OCI-M2 (cell line): ENCODE results near the gene CACNB4.
"Not testable (repeated sequence)": the region's sequence is repeated elsewhere in the genome, so short reads cannot be mapped to it uniquely, and the experiment has no call there.

Experiments
- DNase-seq: peaks from one replicate; lab custom pipeline; 2025; ENCODE audit not compliant: unreplicated experiment; lab: John Stamatoyannopoulos, UW

The CACNB4 gene

DNA sequence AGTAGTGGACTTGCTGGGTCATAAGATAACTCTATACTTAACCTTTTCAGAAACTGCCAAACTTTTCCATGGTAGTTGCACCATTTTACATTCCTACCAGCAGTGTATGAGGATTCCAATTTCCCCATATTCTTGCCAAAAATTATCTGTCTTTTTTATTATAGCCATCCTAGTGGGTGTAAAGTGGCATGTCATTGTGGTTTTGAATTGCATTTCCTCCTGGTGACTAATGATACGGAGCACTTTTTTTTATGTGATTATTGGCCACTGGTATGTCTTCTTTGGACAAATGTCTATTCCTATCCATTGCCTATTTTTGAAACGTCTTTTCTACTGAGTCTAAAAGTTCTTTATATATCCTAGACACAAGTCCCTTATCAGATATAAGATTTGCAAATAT is 44.3 kb downstream of the CACNB4 start:
- no peak for DNase-seq

DNA sequence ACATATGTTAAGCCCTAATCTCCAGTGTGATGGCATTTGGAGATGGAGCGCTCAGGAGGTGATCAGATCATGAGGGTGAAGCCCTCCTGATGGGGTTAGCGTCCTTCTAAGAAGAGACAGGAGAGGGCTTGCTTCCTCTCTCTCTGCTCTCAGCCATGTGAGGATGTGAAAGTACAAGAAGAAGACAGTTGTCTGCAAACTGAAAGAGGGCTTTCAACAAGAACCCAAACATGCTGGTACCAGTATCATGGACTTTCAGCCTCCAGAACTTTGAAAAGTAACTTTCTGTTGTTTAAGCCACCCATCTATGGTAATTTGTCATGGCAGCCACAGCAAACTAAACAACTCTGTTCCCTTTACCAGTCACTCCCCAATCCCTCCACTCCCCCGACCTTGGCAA is 47.4 kb downstream of the CACNB4 start:
- no peak for DNase-seq

DNA sequence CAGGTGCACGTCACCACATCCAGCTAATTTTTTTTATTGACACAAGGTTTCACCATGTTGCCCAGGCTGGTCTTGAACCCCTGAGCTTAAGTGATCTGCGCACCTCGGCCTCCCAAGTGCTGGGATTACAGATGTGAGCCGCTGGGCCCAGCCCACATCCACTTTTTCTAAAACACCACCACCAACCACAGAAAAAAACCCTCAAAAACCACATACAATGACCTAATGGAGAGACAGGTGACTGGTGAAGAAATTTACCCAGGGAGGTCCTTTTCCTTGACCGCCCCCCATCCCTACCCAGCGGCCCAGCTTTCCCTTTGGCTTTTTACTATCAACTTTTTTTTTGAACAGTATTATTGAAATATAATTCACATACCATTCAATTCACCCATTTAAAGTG is 47.9 kb downstream of the CACNB4 start:
- no peak for DNase-seq

DNA sequence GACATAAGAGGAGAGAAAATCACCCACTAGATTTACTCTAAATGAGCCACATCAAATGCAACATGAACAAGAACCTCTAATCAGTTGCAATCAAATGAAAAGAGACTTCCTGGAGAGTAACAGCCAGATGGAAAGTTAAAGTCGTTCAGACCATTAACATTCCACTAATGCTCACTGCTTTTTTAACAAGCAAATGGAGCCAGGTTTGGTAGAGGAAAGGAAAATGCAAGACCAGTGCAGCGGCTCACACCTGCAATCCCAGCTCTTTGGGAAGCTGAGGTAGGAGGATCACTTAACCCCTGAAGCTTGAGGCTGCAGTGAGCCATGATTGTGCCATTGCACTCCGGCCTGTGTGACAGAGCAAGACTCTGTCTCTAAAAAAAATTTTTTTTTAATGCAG is 48.5 kb downstream of the CACNB4 start:
- DNase-seq: no peak

DNA sequence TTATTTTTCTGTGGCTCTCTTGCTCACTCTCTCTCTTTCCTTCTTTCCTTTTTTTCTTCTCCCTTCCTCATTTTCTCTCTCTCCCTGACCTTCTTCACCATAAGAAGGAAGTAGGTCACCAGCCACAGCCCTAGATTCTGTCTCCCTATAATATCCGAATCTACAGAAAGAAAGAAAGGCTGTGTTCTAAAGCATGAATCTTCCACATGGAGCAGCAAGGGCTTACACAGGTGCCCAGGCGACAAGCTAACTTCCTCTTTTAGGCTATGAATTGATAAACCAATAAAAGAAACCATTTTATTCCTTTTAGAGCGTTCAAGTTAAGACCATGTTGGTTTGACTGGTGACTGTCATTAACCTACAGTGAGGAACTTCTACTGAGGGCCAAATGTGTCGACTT is 49.3 kb downstream of the CACNB4 start:
- no peak for DNase-seq

DNA sequence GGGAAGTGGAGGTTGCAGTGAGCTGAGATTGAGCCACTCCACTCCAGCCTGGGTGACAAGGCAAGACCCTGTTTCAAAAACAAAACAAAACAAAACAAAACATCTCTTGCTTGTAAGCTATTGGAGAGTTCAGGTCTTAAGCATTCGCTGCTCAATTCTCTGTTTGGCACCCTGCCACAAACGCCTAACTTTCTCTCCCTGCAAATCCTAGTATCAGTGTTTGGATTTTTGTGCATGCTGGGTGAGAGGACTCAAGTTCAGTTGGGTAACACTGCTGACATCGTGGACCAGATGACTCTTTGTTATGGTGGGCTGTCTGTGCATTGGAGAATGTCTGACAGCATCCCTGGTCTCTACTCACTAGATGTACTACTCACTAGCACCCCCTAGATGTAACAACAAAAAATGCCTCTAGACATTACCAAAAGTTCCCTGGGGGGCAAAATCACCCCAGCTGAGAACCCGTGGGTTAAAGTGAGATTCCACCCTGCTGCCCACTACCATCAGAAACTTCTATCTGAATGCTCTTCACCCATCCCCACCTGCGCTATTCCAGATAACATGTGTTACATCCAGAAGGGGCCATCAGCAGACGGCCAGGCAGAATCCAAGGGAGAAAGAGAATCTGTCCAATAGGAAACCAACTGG is 50.9 kb downstream of the CACNB4 start:
- no peak for DNase-seq

DNA sequence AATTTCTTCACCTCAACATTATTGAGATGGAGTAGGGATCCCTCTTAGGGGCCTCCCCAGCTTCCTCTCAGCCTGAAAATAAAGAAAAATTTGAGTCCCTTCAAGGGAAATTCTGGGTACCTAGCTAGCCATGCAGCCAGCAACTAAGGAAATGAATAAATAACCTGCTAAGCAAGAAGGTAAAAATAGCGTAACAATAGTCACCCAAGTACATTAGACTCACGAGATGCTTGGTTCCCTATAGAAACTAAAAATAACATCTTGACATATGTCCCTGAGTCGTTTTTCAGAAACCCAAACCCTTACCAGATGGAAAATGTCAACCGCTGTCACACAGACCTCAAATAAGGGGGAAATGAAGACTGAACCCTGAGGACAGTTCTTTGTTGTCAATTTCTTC is 51.9 kb downstream of the CACNB4 start:
- no peak for DNase-seq

DNA sequence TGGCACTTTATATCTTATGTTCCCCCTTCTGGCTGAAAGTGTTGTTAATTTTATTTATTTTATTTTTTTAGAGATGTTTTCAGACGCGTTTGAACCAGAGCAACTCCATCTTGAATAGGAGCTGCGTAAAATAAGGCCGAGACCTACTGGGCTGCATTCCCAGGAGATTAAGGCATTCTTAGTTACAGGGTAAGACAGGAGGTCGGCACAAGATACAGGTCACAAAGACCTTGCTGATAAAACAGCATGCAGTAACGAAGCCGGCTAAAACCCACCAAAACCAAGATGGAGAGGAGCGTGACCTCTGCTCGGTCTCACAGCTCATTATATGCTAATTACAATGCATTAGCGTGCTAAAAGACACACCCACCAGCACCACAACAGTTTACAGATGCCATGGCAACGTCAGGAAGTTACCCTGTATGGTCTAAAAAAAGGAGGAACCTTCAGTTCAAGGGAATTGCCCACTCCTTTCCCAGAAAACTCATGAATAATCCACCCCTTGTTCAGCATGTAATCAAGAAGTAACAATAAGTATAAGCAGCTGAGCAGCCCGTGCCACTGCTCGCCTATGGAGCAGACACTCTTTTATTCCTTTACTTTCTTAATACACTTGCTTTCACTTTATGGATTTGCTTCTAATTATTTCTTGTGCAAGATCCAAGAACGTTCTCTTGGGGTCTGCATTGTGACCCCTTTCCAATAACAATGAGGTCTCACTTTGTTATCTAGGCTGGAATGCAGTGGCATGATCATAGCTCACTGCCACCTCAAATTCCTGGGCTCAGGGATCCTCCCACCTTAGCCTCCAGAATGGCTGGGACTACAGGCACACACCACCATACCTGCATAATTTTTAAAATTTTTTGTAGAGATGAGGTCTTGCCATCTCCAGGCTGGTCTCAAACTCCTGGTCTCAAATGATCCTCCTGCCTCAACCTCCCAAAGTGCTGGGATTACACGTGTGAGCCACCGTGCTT is 55.9 kb downstream of the CACNB4 start:
- no peak for DNase-seq

DNA sequence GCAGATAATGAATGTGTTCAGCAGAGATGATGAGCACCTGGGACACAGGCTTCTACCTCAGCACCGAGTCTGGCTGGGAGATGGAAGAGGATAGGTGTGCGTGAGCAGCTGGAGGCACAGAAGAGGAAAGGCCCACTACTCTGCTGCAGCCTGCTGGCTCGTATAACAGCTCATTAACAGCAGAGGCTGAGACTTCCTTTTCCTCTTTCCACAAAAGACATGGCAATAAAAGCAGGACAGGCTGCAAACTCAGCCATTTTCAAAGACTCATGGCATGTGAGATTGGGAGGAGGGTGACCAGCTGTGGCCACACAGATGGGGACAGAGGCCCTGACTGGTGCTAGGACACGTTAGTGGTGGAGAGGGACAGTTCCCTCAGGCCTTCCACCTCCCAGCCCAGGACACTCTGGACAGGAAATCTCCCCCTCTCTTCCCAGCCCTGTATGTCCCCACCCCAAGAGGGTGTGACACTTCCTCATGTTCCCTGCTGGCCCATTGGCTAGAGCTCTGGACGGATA is 60.3 kb downstream of the CACNB4 start:
- DNase-seq: no peak

DNA sequence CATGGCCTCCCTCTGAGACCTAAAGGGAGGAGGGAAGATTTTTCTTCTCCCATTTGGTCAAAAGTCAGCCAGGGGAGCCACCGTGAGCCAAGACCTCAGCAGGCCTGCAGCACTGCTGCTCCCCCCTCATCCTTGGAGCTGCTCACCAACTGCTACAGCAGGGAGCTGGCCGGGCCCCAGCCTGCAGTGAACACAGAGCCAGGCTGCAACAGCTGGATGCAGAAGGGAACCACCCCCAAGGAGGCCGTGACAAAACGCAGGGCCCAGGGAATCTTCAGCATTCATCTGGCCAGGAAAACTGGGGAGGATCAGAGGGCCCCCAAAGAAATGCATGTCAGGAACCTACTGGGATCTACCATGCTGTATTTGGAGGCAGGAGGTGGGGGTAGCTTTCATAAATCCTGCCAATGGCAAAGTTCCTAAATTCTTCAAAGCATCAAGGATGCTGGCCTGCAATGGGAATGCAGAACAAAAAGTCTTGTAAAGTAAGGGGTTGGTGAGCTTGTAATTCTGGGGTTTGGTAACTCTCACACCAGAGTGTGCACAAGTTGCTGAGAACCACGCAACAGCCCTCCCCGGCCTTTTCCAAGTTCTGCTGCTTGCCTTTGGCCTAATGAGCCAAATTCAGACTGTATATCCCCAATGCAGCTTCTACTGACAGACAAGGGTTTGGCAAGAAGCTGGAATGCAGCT is 61.0 kb downstream of the CACNB4 start:
- DNase-seq: no peak

DNA sequence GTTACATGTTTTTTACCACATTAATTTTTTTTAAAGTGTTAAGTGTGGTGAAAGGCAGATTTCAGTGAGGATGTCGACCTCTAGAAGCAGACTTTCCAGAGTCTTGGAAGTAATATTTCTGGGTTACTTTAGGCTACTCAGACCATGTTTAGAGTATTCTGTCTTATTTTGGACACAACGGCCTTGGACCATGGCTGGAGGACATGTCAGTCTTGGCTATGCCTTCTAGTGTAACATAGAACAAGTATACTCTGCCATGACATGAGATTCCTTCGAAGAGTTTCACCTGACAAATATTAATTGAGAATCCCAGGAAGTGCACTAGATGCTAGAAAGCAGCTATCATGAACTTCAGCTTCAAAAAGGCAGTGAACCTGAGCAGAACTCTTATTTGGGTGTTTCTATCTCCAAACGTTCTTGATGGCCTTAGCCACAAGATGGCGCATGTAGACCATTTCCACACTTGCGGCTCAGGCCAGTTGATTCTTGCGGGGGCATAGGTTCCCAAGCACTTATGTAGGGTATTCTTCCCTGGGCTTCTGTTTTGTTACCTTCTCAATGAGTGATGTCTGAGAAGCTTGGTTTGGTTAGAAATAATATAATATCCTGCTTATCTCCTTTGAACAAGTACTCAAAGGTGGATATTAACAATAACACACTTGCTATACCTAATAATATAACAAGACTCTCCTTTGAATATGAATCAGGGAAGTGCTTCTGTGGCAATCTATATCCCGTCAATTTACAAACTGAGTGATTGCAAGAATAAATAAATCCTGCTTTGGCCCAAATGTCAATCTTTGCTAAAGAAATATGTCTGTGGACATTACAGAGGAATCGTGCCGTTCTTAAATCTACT is 62.0 kb downstream of the CACNB4 start:
- DNase-seq: no peak

DNA sequence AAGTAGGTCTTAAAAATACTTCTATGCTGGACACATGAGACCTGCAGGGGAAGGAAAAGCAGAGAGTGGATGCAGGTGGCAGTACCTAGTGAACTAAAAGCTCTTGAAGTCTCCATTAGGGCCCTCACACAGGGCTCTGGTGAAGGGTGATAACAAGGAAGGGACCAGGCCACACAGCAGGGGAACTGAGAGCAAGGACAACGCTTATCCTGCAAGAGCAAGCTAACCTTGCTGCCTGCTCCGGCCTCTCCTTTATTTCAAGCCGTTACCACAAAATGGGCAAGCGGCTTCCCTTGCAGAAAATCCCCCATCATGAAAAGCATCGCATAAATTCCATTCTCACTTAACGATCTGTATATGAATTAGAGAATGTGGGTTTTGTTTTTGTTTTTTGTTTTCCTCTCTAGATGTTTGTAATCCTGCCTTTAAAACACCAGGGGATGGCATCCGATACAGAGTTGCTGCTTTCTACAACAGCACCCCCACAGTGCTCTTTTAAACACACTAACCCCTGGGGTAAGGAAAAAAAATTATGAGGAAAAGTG is 64.5 kb downstream of the CACNB4 start:
- no peak for DNase-seq

DNA sequence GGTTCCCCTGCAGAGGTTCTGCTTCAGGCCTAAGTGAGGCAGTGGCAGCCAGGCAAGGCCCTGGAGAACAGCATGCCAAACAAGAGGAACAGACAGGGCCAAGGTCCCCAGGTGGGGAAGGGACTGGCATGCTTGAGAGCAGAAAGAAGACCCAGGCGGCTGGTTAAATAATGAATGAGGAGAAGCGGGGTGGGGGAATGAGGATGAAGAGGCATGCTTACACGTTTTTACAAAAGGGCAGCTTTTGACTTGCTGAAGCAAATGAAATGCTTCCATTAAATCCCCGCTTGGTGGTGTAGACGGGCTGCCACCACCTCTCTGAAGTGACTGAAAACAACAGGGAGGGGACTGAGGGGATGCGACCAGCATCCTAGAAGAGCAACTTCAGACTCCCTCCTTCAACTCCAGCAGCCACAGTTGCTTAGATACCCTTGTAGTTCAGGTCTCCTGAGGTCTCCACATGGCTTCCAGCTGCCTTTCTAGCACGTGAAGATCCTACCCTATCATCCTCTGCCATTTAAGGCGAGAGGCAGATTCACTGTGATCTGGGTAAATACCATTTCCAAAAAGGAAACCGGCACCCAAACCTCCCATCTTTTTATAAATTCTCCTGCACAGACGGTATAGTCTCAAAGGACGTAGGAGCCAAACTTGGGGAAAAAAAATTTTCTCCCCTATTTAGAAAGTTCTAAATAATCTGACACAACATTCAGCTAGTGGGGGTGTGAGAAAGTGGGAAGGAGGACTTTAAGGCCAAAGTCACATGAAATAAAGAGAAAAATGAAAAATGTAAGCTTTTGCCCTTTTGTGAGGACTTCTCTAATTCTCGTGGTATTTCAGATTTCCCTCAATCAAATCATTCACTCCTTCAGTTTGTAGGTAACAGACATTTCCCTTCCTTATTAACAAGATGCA is 65.6 kb downstream of the CACNB4 start:
- DNase-seq: no peak

DNA sequence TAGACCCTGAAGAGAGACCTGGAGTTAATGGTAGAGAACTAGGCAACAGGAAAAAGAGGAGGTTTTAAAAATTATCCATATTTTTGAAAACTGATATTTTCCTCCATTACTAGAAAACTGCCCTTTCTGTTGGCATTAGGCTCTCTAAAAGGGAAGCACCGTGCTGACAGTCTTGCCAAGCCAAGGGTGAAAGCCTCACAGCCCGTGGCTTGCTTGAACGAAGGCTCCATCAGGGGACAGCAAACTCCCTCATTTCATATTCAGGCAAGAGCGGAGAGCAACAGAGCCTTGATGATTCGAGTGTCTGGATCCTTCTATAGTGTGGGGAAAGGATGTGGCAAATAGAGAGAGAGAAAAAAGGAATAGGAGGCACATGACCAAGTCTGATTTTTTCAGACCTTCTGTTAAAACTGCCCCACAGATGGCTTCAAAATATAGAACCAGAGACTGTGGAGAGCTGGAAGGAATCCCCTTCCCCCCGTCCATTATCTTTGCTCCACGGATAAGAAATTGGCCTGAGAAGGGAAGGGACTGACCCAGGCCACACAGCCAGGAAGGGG is 67.0 kb downstream of the CACNB4 start:
- DNase-seq: no peak

DNA sequence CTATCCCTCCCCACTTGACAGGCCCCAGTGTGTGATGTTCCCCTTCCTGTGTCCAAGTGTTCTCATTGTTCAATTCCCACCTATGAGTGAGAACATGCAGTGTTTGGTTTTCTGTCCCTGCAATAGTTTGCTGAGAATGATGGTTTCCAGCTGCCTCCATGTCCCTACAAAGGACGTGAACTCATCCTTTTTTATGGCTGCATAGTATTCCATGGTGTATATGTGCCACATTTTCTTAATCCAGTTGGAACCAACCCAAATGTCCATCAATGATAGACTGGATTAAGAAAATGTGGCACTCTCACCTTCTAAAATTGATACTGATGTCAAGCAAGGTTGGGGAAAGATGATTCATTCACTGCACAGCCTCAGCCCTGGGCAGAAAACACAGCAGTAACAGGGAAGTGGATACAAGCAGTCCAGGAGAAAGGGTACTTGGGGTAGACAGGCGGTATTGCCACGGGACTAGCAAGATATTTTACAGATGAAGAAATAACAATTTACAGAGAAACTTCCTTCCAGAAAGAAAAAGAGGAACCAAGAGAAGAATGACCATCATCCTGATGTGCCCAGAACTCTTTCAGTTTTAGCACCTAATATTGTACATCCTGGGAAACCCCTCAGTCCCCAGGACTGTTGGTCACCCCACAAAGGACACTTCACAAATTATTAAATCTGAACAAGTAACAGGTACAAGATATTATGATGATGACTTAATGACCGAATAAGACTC is 68.1 kb downstream of the CACNB4 start:
- not testable (repeated sequence) for DNase-seq

DNA sequence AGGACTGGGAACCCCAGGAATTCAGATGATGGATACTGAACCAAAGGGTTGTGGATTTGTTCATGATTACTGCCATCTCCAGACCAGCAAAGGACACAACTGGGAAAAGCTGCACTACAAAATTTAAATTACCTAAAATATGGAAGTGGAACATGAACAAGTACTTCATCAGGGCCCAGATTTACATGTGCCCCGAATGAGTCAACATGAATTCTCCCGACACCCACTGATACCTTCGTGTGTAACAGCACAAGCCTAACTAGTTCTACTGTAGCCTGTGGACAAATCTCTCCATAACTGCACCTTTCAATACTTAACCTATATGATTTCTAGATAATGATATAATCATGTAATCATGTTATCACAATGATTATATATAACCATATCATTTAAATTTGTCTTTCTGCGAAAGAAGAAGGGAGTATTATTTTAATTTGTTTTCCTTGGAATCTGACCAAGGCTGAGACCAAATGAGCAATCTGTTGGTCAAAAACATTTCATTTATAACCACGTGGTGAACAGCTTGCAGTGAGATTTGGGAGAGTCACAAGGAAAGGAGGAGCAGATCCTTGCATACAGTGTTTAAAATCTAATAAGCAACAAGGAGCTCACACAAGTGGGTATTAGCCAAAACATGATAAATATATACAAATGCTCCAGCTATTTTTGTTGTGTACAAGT is 70.5 kb downstream of the CACNB4 start:
- no peak for DNase-seq

DNA sequence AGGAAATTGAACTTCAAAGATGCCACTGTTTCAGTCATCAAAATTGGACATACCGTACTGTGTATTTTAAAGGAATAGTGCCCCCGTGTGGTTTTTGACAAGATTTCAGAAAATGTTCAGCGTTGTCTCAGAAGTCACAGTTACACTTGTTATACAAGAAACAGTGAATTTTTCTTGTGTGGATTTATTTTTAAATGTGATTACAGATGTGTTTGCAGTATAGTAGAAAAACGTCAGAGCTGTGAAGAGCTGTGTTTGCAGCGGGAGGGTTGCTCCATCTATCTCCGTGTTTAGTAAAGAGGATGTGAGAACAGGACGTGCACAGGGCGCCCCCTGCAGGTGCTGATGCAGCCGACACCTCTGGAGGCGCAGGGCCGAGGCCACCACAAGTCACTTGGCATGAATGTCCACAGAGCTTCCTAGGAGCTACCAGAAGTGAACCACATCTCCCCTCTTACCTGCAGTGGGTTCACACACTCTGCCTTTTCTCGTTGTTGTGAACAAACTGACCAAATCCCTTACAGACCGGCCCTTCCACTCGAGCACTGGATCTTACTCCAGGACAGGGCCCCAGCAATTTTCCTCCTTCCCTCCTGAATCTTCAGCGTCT is 73.1 kb downstream of the CACNB4 start:
- DNase-seq: peak; percentile 32
